ENCODE measurements around the gene CAST. TPM values are rescaled to one million over a fixed set of nuclear protein-coding genes. Genes with fewer than 3 reads are reported as not detected.

The CAST gene
- polyA plus RNA-seq, 3 donors from 2014 or later, result 24.0 to 133 (median 59.9) TPM

- peaks cover 0 to 8% (median 2%) of the 10 kb centered on the region in 3 donors for H3K27me3 Mint-ChIP-seq (ENCODE audit: low read depth in 3 of 3)
- no peaks in the 10 kb centered on the region for H3K9me3 Mint-ChIP-seq
- H3K27ac Mint-ChIP-seq, result no peak overlapping the region
- H3K36me3 Mint-ChIP-seq, result no peaks in the 10 kb centered on the region
- H3K4me3 Mint-ChIP-seq, result no peak overlapping the region
- no peaks in the 10 kb centered on the region for H3K4me1 Mint-ChIP-seq
- no peak for DNase-seq
These were observed 28.4 kb upstream of the CAST start for GRCh38 chr5:96633820-96634219.

GRCh38 chr5:96634881-96635280 lies 27.3 kb upstream of the CAST start:
- Mint-ChIP-seq H3K27ac (no peak overlapping the region), H3K27me3 (ENCODE audit: low read depth in 3 of 3) (peaks cover 0 to 8% (median 2%) of the 10 kb centered on the region in 3 donors), H3K4me3 (no peak overlapping the region), H3K36me3 (no peaks in the 10 kb centered on the region), H3K4me1 (no peaks in the 10 kb centered on the region), H3K9me3 (no peaks in the 10 kb centered on the region)
- no peak for DNase-seq

- peaks cover 0 to 8% (median 2%) of the 10 kb centered on the region in 3 donors for H3K27me3 Mint-ChIP-seq (ENCODE audit: low read depth in 3 of 3)
- H3K4me3 Mint-ChIP-seq, result no peak overlapping the region
- no peak overlapping the region for H3K27ac Mint-ChIP-seq
- H3K4me1 Mint-ChIP-seq, result no peaks in the 10 kb centered on the region
- no peaks in the 10 kb centered on the region for H3K9me3 Mint-ChIP-seq
- DNase-seq, result no peak
- H3K36me3 Mint-ChIP-seq, result no peaks in the 10 kb centered on the region
These were observed 26.1 kb upstream of the CAST start for GRCh38 chr5:96636046-96636445.

DNA sequence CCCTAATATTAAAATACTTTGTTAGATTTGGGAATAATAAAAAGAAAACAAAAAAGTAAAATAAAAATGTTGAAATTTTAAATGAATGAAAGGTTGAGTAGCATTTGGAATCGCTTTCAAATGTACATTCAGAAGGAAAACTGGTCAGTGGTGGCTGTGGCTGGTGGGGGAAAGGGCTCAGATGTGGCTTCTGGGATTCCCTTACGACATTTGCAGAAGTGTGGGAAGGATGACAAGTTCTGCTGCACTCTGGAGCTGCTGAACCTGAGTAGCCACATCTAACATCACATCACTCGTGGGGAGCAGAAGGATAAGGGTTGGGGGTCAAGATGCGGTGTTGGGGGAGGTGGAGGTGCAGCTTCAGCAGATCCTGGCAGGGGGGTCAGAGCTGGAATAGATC lies 25.6 kb upstream of the CAST start:
- Mint-ChIP-seq H3K27me3 (ENCODE audit: low read depth in 3 of 3) (peaks cover 0 to 8% (median 2%) of the 10 kb centered on the region in 3 donors), H3K4me1 (no peaks in the 10 kb centered on the region), H3K9me3 (no peaks in the 10 kb centered on the region), H3K36me3 (no peaks in the 10 kb centered on the region), H3K4me3 (no peak overlapping the region), H3K27ac (no peak overlapping the region)
- no peak for DNase-seq

- H3K4me1 Mint-ChIP-seq, result peaks cover 0 to 2% of the 10 kb centered on the region in 2 donors
- no peaks in the 10 kb centered on the region for H3K36me3 Mint-ChIP-seq
- peaks cover 0 to 8% (median 2%) of the 10 kb centered on the region in 3 donors for H3K27me3 Mint-ChIP-seq (ENCODE audit: low read depth in 3 of 3)
- H3K27ac Mint-ChIP-seq, result no peak overlapping the region
- no peak for DNase-seq
- H3K9me3 Mint-ChIP-seq, result no peaks in the 10 kb centered on the region
- H3K4me3 Mint-ChIP-seq, result no peak overlapping the region
These were observed 25.0 kb upstream of the CAST start for GRCh38 chr5:96637196-96637595.

GRCh38 chr5:96638561-96638960 lies 23.6 kb upstream of the CAST start:
- Mint-ChIP-seq H3K36me3 (no peaks in the 10 kb centered on the region), H3K9me3 (no peaks in the 10 kb centered on the region), H3K27me3 (ENCODE audit: low read depth in 3 of 3) (peaks cover 0 to 8% (median 2%) of the 10 kb centered on the region in 3 donors), H3K4me1 (peaks cover 0 to 2% of the 10 kb centered on the region in 2 donors), H3K4me3 (no peak overlapping the region), H3K27ac (no peak overlapping the region)
- no peak for DNase-seq

DNA sequence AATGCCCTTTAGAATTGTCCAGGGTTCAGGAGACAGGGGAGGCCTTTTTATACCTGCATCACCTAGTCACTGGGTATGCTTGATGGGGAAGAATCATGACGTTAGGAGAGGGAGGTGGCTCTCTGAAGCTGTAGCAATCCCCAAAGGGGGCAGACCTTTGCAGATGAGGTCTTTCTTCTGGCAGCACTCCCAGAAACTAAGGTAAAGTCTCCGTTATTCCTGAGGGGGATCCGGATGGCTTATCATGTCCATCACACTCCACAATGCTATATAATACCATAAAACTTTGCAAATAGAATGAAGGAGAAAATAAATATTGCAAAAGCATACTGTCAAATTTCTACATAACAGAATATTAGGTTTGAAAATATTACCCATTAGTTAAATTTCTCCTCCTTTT lies 21.5 kb upstream of the CAST start:
- Mint-ChIP-seq H3K36me3 (peaks cover 0 to 3% (median 0%) of the 10 kb centered on the region in 3 donors), H3K4me3 (no peak overlapping the region), H3K27me3 (ENCODE audit: low read depth in 3 of 3) (peaks cover 0 to 4% (median 2%) of the 10 kb centered on the region in 3 donors), H3K27ac (no peak overlapping the region), H3K9me3 (no peaks in the 10 kb centered on the region), H3K4me1 (peaks cover 0 to 2% of the 10 kb centered on the region in 2 donors)
- no peak for DNase-seq

DNA sequence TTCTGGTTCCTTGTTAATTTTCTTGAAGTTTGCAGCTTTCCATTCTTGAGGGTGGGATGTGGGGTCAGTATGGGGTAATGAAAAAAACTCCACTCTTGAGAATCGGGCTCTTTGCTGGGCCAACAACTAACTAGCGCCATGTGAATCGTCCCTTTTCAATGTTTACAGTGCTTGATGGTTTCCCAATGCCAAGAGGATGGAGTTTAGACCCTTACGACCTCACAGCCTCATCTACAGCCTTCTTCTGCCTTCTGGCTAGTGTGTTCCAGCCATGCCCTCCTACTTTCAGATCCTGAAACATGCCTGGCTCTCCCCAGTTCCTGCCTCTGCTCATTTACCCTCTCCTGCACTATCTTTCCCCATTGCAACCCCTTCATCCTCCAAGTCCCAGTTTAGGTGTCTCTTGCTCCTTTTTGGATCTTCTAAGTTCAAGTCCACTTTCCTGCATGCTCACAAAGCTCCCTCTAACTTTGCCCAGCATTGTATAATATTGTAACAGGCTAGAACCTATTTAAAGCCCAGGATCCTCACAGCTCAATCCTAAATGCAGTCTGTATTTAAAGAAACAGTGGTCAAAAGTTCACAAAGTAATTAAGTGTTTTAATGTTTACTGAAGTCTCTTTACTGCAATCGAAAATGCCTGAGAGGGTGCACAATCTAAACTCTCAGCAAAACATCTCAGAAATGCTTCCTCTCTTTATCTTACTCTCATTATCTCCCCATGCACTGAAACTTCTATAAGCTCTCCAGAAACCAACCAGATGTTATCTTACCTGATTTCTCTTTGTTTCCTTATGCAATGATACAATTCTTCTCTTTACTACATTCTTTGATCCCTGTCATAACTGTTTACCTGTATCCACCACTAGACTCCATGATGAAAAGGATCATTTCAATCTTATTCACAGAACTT lies 20.6 kb upstream of the CAST start:
- Mint-ChIP-seq H3K27me3 (ENCODE audit: low read depth in 3 of 3) (peaks cover 0 to 3% (median 1%) of the 10 kb centered on the region in 3 donors), H3K9me3 (no peaks in the 10 kb centered on the region), H3K36me3 (peaks cover 0 to 3% (median 0%) of the 10 kb centered on the region in 3 donors), H3K4me3 (no peak overlapping the region), H3K4me1 (peaks cover 0 to 2% of the 10 kb centered on the region in 2 donors), H3K27ac (no peak overlapping the region)
- no peak for DNase-seq

GRCh38 chr5:96642281-96642640 lies 19.9 kb upstream of the CAST start:
- no peak for DNase-seq
- Mint-ChIP-seq H3K27me3 (ENCODE audit: low read depth in 3 of 3) (peaks cover 0 to 2% (median 0%) of the 10 kb centered on the region in 3 donors), H3K4me1 (peaks cover 0 to 2% of the 10 kb centered on the region in 2 donors), H3K9me3 (no peaks in the 10 kb centered on the region), H3K36me3 (peaks cover 0 to 3% (median 0%) of the 10 kb centered on the region in 3 donors), H3K4me3 (no peak overlapping the region), H3K27ac (no peak overlapping the region)

DNA sequence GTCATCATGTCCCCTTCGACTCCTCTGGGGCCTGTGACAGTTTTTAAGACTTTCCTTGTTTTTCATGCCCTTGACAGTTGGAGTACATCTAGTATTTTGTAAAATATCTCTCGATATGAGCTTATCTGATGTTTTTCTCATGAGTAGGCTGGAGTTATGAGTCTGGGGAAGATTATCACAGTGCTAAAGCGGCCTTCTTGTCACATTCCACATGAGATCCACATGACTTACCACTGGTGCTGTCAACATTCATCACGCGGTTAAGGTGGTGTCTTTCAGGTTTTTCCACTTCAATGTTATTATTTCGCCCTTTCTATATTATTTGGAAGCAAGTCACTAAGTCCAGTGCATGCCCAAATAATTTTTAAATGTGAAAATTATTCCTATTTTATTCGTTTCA lies 17.1 kb upstream of the CAST start:
- DNase-seq, result no peak
- H3K4me1 Mint-ChIP-seq, result peaks cover 0 to 2% of the 10 kb centered on the region in 2 donors
- H3K27me3 Mint-ChIP-seq (ENCODE audit: low read depth in 3 of 3), result peaks cover 0 to 6% (median 0%) of the 10 kb centered on the region in 3 donors
- peak overlapping the region in 1 of 6 donors; percentile 14 for H3K27ac Mint-ChIP-seq
- H3K9me3 Mint-ChIP-seq, result no peaks in the 10 kb centered on the region
- H3K4me3 Mint-ChIP-seq, result no peak overlapping the region
- H3K36me3 Mint-ChIP-seq, result peaks cover 0 to 3% (median 0%) of the 10 kb centered on the region in 3 donors

- peaks cover 2 to 7% of the 10 kb centered on the region in 2 donors for H3K4me1 Mint-ChIP-seq
- H3K27ac Mint-ChIP-seq, result no peak overlapping the region
- DNase-seq, result no peak
- H3K9me3 Mint-ChIP-seq, result no peaks in the 10 kb centered on the region
- no peak overlapping the region for H3K4me3 Mint-ChIP-seq
- H3K36me3 Mint-ChIP-seq, result peaks cover 0 to 3% (median 0%) of the 10 kb centered on the region in 3 donors
- H3K27me3 Mint-ChIP-seq (ENCODE audit: low read depth in 3 of 3), result peaks cover 0 to 6% (median 0%) of the 10 kb centered on the region in 3 donors
These were observed 14.2 kb upstream of the CAST start for GRCh38 chr5:96648023-96648422.

DNA sequence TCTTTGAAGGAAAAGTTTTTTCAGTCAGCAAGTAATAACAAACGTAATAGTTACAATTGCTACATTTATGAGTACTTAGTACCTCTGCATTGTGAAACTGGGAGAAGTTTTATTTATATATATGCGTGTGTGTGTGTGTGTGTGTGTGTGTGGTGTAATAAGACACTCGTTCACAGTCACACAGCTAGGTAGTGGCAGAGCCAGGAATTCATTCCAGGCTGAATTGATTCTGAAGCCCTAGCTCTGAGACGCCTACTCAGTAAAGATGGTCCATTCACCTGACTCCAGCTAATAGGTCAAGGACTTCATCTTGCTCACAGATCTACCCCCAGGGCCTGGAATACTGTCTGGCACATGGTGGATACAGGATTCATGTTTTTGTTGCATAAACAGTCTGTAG lies 13.6 kb upstream of the CAST start:
- Mint-ChIP-seq H3K4me1 (peaks cover 4 to 7% of the 10 kb centered on the region in 2 donors), H3K9me3 (no peaks in the 10 kb centered on the region), H3K36me3 (peaks cover 0 to 3% (median 0%) of the 10 kb centered on the region in 3 donors), H3K4me3 (no peak overlapping the region), H3K27ac (no peak overlapping the region), H3K27me3 (ENCODE audit: low read depth in 3 of 3) (peaks cover 0 to 6% (median 0%) of the 10 kb centered on the region in 3 donors)
- DNase-seq, result no peak

DNA sequence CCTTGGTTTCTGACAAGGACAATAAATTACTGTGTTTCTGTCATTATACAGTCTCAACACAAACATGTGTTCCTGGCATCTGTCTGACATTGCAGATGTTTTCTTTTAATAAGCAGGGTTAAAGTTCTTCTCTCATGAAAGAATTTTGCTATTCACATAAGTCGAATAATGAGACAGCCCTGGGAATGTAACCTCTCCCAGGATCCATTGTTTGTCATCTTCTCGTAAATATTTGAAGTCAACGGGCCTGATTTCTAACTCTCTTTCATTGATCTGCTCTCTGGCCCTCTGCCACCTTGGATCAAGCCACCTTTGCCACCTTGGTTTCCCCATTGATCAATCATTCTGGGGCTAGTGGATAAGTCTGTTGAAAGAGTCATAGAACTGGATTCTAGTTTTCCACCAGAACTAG lies 12.9 kb upstream of the CAST start:
- H3K27me3 Mint-ChIP-seq (ENCODE audit: low read depth in 3 of 3), result peaks cover 0 to 6% (median 2%) of the 10 kb centered on the region in 3 donors
- H3K9me3 Mint-ChIP-seq, result no peaks in the 10 kb centered on the region
- H3K4me1 Mint-ChIP-seq, result peaks cover 9 to 12% of the 10 kb centered on the region in 2 donors
- no peak overlapping the region for H3K27ac Mint-ChIP-seq
- no peak overlapping the region for H3K4me3 Mint-ChIP-seq
- H3K36me3 Mint-ChIP-seq, result peaks cover 0 to 3% (median 0%) of the 10 kb centered on the region in 3 donors
- no peak for DNase-seq

DNA sequence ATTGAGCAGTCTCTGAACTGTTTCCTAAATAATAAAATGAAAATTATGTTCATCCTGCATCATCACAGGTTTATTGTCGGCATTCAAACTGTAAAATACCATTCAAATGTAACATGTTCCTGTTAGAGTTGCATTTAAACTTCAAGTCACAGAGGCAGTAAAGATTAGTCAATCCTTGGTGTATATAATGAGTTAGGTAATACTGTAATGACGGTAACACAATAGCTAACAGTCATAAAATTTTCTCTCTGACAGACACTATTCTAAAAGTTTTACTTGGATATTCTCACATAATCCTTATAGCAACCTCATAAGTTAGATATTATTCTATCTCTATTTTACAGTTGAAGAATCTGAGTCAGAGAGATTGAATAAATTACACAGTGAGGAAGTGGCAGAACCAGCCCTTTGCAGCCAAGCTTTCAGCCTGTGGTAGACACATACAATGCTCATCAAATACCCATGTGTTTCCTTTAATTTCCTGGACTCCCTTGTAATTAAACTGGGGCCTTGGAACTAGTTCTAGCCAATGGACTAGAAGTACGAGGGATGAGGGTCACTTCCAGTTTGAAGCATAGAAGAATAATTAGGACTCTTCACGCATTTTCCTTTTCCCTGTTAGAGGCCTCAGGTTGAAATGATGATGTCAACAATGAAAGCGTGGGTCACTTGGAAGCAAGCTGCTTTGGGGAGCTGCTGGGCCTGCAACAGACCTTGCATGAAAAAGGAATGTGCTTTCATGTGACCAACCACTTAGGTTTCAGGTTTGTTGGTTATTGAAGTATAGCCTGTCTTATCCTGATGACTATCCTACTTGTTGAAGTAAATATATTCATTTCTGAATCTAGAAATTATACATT lies 12.3 kb upstream of the CAST start:
- H3K9me3 Mint-ChIP-seq, result no peaks in the 10 kb centered on the region

More for the DNA sequence above, 12.3 kb upstream of the CAST start:
- no peak overlapping the region for H3K4me3 Mint-ChIP-seq
- peaks cover 0 to 2% (median 0%) of the 10 kb centered on the region in 3 donors for H3K36me3 Mint-ChIP-seq
- H3K27ac Mint-ChIP-seq, result no peak overlapping the region
- peaks cover 0 to 6% (median 4%) of the 10 kb centered on the region in 3 donors for H3K27me3 Mint-ChIP-seq (ENCODE audit: low read depth in 3 of 3)
- H3K4me1 Mint-ChIP-seq, result peaks cover 15 to 18% of the 10 kb centered on the region in 2 donors
- no peak for DNase-seq
